ENCODE results near the gene RCAN1. TPM values are rescaled to one million over a fixed set of nuclear protein-coding genes. Genes with fewer than 3 reads are reported as not detected.
"Not testable (repeated sequence)": the region's sequence is repeated elsewhere in the genome, so short reads cannot be mapped to it uniquely, and the experiment has no call there.

RCAN1 gene
- total RNA-seq, 2 experiments from 2014 or later, result 6.8 to 8.9 TPM

GRCh38 chr21:34571994-34572393, 42.9 kb downstream of the RCAN1 start:
- H3K4me2 ChIP-seq (ENCODE audit: low read length), result no peak overlapping the region
- no peaks in the 10 kb centered on the region for H3K9me2 ChIP-seq (ENCODE audit: insufficient read depth, low read length)
- no peaks in the 10 kb centered on the region for H3K9me3 ChIP-seq (ENCODE audit: low read length)
- POLR2A ChIA-PET, result no interaction called here
- H3K4me1 ChIP-seq (ENCODE audit: insufficient read depth, low read length, poor library complexity, severe bottlenecking), result no peaks in the 10 kb centered on the region
- H2AFZ ChIP-seq (ENCODE audit: low read length), result no peak overlapping the region
- no TSS peak for BruUV-seq (replicated peaks)
- no peaks in the 10 kb centered on the region for H3K36me3 ChIP-seq (ENCODE audit: insufficient read depth, low read length)
- no peak overlapping the region for H3K27ac ChIP-seq (ENCODE audit: low read depth, low read length, poor library complexity, severe bottlenecking)
- CTCF ChIA-PET (ENCODE audit: unreplicated experiment), result no interaction called here
- H3K79me2 ChIP-seq (ENCODE audit: insufficient read depth, low read depth, low read length), result no peaks in the 10 kb centered on the region
- intact Hi-C loops (cut with micrococcal nuclease; ENCODE audit: unreplicated experiment), result no loop called here
- DNase-seq (ENCODE audit: low spot score), result no peak
- H3K4me3 ChIP-seq (ENCODE audit: low read depth, low read length, poor library complexity, severe bottlenecking), result no peak overlapping the region
- H4K20me1 ChIP-seq (ENCODE audit: insufficient read depth, low read length), result no peaks in the 10 kb centered on the region
- TF ChIP-seq EZH2phosphoT487 (IDR thresholded peaks at IDR 0.05; ENCODE audit: borderline replicate concordance, low read depth, low read length) (no peak), CTCF (conservative IDR thresholded peaks at IDR 0.05; ENCODE audit: low read length) (no peak)

- intact Hi-C loops (cut with micrococcal nuclease; ENCODE audit: unreplicated experiment), result no loop called here
- POLR2A ChIA-PET, result interaction anchor here (0.7 kb wide), 2 partner anchors 51 to 363 kb away, joined by 4 read pairs; no protein-coding TSS in a partner anchor
- H3K36me3 ChIP-seq (ENCODE audit: insufficient read depth, low read length), result no peaks in the 10 kb centered on the region
- H3K4me3 ChIP-seq (ENCODE audit: low read depth, low read length, poor library complexity, severe bottlenecking), result no peak overlapping the region
- no peaks in the 10 kb centered on the region for H3K9me2 ChIP-seq (ENCODE audit: insufficient read depth, low read length)
- H4K20me1 ChIP-seq (ENCODE audit: insufficient read depth, low read length), result no peaks in the 10 kb centered on the region
- no peak for TF ChIP-seq CTCF (conservative IDR thresholded peaks at IDR 0.05; ENCODE audit: low read length)
- no peak for TF ChIP-seq EZH2phosphoT487 (IDR thresholded peaks at IDR 0.05; ENCODE audit: borderline replicate concordance, low read depth, low read length)
- no peak for DNase-seq (ENCODE audit: low spot score)
- H2AFZ ChIP-seq (ENCODE audit: low read length), result no peak overlapping the region
- BruUV-seq (replicated peaks), result no TSS peak
- H3K4me2 ChIP-seq (ENCODE audit: low read length), result no peak overlapping the region
- no peaks in the 10 kb centered on the region for H3K9me3 ChIP-seq (ENCODE audit: low read length)
- CTCF ChIA-PET (ENCODE audit: unreplicated experiment), result interaction anchor here (0.9 kb wide), 1 partner anchor 12 kb away, joined by 3 read pairs; no protein-coding TSS in a partner anchor
- no peaks in the 10 kb centered on the region for H3K4me1 ChIP-seq (ENCODE audit: insufficient read depth, low read length, poor library complexity, severe bottlenecking)
- H3K27ac ChIP-seq (ENCODE audit: low read depth, low read length, poor library complexity, severe bottlenecking), result no peak overlapping the region
- no peaks in the 10 kb centered on the region for H3K79me2 ChIP-seq (ENCODE audit: insufficient read depth, low read depth, low read length)
Measured at GRCh38 chr21:34570313-34570712, 44.6 kb downstream of the RCAN1 start.

- ChIA-PET POLR2A (interaction anchor here (0.7 kb wide), 1 partner anchor 735 kb away, joined by 3 read pairs; no protein-coding TSS in a partner anchor), CTCF (ENCODE audit: unreplicated experiment) (interaction anchor here (0.9 kb wide), 1 partner anchor 11 kb away, joined by 3 read pairs; no protein-coding TSS in a partner anchor)
- Histone ChIP-seq H3K79me2 (ENCODE audit: insufficient read depth, low read depth, low read length) (no peaks in the 10 kb centered on the region), H3K27ac (ENCODE audit: low read depth, low read length, poor library complexity, severe bottlenecking) (no peak overlapping the region), H3K4me1 (ENCODE audit: insufficient read depth, low read length, poor library complexity, severe bottlenecking) (no peaks in the 10 kb centered on the region), H3K9me3 (ENCODE audit: low read length) (no peaks in the 10 kb centered on the region), H3K4me2 (ENCODE audit: low read length) (no peak overlapping the region), H3K9me2 (ENCODE audit: insufficient read depth, low read length) (no peaks in the 10 kb centered on the region), H3K4me3 (ENCODE audit: low read depth, low read length, poor library complexity, severe bottlenecking) (no peak overlapping the region), H3K36me3 (ENCODE audit: insufficient read depth, low read length) (no peaks in the 10 kb centered on the region), H2AFZ (ENCODE audit: low read length) (no peak overlapping the region), H4K20me1 (ENCODE audit: insufficient read depth, low read length) (no peaks in the 10 kb centered on the region)
- no peak for DNase-seq (ENCODE audit: low spot score)
- no peak for TF ChIP-seq EZH2phosphoT487 (IDR thresholded peaks at IDR 0.05; ENCODE audit: borderline replicate concordance, low read depth, low read length)
- TF ChIP-seq CTCF (conservative IDR thresholded peaks at IDR 0.05; ENCODE audit: low read length), result no peak
- intact Hi-C loops (cut with micrococcal nuclease; ENCODE audit: unreplicated experiment), result no loop called here
- BruUV-seq (replicated peaks), result no TSS peak
Measured at GRCh38 chr21:34569381-34569979, 45.4 kb downstream of the RCAN1 start.

GRCh38 chr21:34568801-34569200, 46.1 kb downstream of the RCAN1 start:
- H2AFZ ChIP-seq (ENCODE audit: low read length); H3K4me2 ChIP-seq (ENCODE audit: low read length); H3K27ac ChIP-seq (ENCODE audit: low read depth, low read length, poor library complexity, severe bottlenecking); intact Hi-C loops (cut with micrococcal nuclease; ENCODE audit: unreplicated experiment); H3K79me2 ChIP-seq (ENCODE audit: insufficient read depth, low read depth, low read length); H3K4me3 ChIP-seq (ENCODE audit: low read depth, low read length, poor library complexity, severe bottlenecking); H3K4me1 ChIP-seq (ENCODE audit: insufficient read depth, low read length, poor library complexity, severe bottlenecking); BruUV-seq (replicated peaks); DNase-seq (ENCODE audit: low spot score); H3K9me2 ChIP-seq (ENCODE audit: insufficient read depth, low read length); H3K36me3 ChIP-seq (ENCODE audit: insufficient read depth, low read length); H3K9me3 ChIP-seq (ENCODE audit: low read length); CTCF ChIA-PET (ENCODE audit: unreplicated experiment); H4K20me1 ChIP-seq (ENCODE audit: insufficient read depth, low read length): not testable (repeated sequence)
- POLR2A ChIA-PET, result interaction anchor here (0.7 kb wide), 1 partner anchor 735 kb away, joined by 3 read pairs; no protein-coding TSS in a partner anchor

Measured in OCI-LY7 (cell line).